GM18499 (cell line): ENCODE data around the gene FBXO34.
A peak's percentile ranks its signal among the peaks of the same experiment; 100 is the strongest.

Experiments
- ATAC-seq: cut with Tn5 transposase; IDR thresholded peaks from one replicate; pipeline ENCODE4 v1.9.1; 2021; ENCODE audit warnings: moderate number of reproducible peaks; ENCODE audit not compliant: insufficient read depth, unreplicated experiment

Gene FBXO34

DNA sequence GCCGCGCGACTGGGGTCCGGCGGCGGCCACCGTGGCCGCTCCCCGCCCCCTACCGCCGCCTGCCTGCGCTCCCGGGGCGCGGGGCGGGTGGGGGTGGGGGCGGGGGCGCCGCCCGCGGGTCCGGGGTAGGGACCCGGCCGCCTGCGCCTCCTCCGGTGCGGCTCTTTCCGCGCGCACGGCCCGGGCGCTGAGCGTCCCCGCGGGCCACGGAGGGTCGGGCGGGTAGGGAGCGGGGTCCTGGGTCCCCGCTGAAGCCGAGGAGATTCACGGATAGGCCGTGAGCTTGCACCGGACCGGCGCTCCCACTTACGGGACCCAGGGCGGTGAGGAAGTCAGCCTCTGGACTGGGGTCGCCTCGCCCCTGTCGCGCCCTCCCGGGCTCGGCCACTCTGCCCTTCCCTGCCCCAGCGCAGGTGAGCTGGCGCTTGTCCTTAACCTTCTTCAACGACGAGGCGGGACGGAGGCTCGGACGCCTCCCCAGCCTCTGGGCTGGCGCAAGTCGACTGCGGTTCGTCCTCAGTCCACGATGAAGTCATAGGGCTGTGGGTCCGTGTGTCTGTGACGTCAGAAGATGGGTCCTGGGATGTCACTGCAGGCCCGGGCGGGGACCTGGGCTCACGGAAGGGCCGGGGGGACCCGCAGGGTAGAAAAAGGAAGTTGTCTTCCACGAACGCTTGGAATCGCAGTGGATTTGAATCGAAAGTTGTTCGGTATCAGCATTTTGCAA, 514 bp downstream of the FBXO34 start:
- ATAC-seq = peak; percentile 32

DNA sequence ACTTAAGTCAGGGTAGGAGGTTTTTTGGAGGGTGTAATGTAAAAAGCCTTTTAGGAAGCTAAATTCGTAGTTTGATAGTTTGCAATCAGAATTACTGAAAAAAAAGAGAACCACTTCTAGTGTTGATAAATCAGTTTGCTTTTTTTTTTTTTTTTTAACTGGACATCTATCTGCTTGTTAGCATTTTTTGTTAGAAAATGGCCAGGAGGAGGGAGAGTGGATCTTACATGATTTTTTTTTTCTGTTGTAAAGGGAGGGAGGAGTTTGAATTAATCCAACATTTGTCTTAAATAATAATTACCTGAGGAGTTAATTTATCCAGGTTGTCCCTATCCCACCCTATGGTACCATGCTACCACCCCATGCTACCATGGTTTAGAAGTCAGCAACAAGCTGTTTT, 1.2 kb downstream of the FBXO34 start:
- no peak for ATAC-seq

DNA sequence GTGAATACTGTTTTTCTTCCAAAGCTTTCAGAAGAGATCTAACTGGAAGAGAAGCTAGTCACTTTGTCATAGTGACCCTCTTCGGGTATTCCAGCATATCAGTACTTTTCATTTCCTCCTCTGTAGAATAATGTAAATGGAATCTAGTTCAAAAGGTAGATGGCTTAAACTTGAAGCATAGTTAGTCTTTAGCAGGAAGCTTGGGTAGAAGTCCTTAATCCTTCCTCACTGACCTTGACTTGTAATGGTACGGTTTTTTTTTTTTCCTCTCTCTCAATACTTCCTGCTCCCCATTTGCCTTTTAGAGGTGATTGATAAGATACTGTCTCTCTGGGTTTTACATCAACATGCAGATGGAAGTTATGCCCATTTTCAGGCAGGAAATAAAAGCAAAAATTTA, 1.7 kb downstream of the FBXO34 start:
- ATAC-seq = no peak

DNA sequence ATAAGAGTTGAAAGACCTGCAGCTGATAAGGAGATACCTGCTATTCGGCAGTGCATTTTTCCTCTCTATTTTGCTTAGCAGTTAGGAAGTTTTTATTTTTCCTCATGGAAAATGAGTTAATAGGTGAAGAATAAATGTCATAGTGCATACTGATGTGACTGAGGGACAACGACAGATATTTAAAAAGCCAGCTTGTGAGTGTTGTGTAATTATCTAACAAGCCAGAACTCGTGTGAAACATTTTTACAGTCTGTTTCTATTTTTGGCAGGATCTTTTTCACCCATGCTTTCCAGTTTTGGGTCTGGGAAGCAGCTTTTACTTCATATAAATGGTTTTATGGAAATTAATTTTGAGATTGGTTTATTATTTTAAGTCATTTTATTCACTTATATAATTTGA, 2.9 kb downstream of the FBXO34 start:
- ATAC-seq = no peak

DNA sequence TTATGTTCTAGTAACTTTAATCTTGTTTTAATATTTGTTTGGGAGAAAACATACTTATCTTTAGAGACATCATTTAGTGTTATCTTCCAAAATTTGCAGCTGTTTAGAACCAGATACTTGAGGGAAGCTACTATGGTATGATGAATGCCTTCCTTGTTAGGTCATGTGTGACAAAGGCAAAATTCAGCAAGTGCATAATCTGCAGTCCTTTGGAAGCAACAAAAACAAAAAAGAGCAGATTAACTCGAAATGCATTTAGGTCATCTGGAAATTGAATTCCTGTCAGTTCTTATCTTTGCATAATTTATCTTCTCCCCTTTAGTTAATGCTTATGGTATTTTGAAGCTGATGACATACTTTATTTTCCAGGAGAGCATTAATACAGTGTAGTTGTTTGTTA, 3.5 kb downstream of the FBXO34 start:
- no peak for ATAC-seq

DNA sequence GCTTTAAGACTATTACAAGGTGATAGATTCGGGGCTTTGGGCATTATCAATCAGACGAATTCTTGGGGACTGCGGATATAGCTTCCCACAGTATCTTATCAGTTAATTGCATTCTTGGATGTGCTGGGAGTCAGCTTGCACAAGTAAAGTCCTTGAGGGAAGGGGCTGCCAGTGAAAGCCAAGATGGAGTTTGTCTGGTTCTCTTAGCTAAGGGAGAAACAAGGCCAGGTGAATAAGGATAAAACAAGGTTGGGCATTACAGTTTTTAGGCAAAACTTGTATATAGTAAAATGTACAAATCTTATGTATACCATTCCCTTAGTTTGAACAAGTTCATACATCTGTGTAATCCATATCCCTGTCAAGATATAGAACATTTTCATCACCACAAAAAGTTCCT, 5.5 kb downstream of the FBXO34 start:
- no peak for ATAC-seq

DNA sequence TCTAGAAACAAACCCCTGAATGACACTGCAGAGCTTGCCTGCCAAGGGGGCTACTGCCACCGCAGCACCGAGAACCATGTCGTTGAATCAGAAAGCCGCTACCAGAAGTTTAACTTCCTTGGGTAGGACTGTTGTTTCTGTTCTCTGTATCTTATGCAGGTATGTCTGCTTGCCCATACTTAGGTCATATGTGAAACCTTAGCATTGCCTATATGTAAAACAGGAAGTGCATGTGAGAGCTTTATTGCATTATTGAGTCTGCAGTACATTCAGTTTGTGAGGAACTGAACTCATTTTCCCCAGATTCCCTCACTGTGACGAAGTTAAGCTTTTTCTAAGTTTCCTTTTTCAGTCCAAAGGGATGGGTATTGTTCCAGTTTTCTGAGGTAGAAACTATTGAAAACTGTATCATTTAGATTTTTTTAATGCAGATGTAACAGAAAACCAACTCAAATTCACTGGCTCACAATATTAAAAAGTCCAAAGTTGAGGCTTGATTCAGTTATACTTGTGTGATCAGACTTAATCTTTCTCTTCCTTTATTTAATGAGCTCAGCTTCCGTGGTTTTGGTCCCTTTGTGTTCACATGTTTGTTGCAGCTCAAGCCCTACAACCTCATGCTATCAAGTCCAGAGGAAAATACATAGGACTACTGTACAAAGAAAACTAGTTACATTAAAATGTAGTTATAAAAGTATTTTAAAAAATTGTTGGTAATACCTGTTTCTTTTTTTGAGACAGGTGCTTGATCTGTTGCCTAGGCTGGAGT, 6.9 kb downstream of the FBXO34 start:
- peak; percentile 86 for ATAC-seq

DNA sequence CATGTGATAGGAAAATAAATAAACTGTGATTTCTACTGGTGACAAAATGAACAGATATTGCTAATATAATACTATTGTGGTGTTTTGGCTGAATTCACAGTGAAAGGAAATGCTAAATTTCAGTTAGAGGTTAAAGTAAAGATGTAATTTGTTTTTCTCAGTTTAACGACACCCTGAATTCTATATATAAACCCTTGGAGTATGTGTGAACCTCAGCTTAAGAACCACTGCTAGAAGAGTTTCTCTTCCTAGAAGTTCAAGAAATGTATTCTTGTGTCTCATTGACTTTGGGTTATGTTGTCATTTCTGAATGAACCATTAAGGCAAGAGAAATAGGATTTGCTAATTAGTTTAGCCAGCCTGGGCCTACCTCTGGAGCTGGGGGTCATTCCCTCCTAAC, 8.2 kb downstream of the FBXO34 start:
- ATAC-seq = no peak

DNA sequence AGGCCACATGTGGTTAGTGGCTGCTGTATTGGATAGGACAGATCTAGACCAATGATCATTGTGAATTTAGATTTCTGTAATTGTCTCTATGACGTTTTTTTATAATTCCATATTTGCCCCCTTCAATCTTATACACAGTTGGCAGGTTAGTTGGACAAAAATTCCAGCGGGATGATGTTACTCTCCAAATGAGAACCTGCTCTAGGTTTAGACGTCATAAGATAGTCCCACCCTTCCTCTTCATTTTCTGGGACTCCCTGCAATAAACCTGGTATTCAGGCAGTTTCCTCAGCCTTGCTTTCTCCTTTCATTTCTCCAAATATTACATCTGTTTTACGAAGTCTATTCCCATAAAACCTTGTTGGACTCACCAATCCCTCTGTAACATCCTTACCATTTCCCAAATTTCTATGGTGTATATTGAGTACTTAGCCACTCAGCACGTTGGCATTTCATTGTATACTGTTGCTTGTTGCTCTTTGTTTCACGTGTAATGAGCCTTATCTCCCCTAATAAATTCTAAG, 10.2 kb downstream of the FBXO34 start:
- no peak for ATAC-seq

DNA sequence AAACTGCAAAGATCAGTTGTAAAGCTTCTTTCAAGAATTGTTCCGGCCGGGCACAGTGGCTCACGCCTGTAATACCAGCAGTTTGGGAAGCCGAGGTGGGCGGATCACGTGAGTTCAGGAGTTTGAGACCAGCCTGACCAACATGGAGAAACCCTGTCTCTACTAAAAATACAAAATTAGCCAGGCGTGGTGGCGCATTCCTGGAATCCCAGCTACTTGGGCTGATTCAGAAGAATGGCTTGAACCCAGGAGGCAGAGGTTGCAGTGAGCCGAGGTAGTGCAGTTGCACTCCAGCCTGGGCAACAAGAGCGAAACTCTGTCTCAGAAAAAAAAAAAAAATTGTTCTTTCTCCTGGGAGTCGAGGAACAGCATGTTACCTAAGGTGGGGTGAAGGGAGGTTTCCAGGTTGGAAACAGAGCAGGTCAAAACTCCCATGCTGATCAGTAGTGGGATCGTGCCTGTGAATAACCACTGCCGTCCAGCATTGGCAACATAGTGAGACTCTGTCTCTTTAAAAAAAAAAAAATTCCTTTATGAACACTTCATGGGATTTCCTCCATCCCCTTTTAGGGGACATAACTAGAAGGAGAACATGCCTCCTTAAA, 13.9 kb downstream of the FBXO34 start:
- ATAC-seq = no peak

DNA sequence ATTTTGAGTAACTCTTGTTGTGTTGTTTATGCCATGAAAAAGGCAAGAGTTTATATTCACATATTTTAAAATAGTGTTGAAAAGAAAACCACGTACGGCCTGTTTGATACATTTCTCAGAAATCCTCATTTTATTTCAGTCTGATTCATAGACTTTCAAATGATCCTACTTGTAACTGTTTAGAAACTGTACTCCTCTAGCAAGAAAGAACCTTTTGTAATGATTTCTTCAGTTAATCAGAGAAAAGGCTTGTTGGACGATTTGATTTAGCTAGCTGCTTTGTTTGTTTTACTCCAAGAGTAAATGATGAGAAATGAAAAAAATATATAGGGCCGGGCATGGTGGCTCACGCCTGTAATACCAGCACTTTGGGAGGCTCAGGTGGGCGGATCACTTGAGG, 17.2 kb downstream of the FBXO34 start:
- no peak for ATAC-seq

DNA sequence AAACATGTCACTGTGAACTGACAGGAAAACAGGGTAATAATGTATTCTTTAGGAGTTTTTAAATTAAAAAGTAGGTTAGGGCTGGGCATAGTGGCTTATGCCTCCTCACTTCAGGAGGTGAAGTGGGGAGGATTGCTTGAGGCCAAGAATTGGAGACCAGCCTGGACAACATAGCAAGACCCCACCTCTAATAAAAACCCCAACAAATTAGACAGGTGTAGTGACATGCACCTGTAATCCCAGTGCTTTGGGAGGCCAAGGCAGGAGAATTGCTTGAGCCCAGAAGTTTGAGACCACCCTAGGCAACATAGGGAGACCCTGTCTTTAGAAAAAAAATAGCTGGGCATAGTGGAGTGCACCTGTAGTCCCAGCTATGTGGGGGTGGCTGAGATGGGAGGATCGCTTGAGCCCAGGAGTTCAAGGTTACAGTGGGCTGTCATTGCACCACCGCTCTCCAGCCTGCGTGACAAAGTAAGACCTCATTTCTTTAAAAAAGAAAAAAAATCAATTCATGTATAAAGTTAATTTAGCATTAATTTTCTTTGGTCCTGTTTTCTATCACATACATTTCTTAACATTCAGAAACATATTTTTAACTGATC, 20.4 kb downstream of the FBXO34 start:
- ATAC-seq = no peak

DNA sequence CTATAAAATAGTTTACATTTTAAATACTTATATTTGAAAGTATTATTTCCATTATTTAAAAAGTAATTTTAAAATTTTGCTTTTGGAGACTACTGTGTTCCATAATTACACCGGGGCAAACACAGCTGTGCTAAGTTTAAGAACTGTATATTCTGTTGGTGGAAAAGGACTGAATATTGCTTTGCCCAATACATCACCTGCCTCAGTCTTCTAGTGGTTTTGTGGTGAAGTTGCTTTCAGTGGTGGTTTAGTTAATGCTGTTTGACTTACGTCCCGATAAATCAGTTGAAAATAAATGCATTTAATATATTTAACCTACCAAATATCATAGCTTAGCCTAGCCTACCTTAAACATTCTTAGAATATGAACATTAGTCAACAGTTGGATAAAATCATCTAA, 23.4 kb downstream of the FBXO34 start:
- no peak for ATAC-seq

DNA sequence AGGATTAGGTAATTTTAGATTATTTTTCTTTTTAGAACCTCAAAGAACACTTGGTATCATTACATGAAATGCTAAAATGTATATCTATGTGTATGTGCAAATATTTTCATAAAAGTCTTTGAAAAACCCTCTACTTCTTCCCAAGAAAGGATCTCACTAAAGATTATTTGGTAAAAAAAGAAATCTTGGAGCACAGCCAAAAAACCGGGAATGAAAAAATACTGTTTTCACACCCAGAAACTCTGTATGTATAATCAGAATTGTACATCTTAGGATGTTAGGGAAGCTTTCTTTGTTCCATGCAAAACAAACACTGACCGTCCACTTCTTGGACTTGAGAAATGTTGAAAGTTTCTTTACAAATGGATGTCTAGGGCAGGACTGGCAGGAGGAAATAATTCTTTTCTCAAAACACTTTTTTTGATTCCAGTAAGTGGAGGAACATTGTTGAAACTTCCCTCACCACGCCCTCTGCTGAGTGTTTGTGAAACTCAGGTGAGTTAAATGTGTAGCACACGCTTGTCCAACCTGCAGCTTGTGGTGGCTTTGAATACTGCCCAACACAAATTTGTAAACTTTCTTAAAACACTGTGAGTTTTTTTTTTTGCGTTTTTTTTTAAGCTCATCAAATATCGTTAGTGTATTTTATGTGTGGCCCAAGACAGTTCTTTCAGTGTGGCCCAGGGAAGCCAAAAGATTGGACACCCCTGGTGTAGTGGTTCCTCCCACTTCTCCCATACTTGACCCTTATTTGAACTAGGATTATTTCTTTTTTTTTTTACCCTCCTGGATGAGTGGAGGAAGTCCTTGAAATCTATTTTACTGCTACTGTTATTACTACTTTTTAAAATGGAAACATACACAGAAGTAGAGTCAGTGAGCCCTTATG, 26.6 kb downstream of the FBXO34 start:
- ATAC-seq = no peak

DNA sequence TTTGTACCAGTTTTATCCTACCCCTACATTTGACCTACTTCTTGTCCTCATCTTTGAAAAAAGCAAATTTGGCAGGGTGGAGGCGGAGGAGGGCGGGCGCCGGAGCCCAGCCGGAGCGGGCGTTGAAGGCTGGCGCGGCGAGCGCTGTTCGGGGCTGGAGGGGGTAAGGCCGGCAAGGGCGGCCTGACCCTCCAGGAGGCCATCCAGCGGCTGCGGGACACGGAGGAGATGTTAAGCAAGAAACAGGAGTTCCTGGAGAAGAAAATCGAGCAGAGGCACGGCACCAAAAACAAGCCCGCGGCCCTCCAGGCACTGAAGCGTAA, 27.2 kb downstream of the FBXO34 start:
- ATAC-seq = no peak

DNA sequence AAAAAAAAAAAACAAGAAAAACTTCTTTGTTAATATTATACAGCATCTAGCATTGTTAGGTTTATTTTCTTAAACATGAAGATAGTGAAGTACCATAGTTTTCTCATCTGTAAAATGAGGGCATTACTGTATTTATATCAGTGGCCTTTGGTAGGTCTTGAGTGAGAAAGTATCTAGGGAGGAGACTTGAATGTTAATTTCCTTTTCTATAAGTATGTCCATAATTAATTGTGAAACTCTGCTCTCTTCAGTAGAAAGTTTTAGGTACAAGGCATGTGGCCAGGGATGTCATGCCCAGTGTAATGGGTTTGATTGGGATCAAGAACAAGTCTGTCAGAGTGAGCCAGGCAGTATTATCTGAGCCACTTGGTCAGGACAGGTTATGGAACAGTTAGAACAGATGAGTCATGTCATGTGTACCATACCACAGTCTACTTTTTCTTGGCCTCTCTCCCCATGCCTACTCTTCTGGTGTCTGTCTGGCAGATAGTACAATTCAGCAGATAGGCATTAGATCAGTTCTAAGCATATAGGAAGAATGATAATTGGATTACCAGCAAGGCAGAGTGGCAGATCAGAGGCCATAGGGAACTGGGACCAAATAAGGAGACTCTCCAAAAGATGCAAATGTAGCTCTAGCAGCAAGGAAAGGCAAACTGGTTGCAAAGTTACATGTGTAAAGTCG, 30.4 kb downstream of the FBXO34 start:
- peak; percentile 41 for ATAC-seq

DNA sequence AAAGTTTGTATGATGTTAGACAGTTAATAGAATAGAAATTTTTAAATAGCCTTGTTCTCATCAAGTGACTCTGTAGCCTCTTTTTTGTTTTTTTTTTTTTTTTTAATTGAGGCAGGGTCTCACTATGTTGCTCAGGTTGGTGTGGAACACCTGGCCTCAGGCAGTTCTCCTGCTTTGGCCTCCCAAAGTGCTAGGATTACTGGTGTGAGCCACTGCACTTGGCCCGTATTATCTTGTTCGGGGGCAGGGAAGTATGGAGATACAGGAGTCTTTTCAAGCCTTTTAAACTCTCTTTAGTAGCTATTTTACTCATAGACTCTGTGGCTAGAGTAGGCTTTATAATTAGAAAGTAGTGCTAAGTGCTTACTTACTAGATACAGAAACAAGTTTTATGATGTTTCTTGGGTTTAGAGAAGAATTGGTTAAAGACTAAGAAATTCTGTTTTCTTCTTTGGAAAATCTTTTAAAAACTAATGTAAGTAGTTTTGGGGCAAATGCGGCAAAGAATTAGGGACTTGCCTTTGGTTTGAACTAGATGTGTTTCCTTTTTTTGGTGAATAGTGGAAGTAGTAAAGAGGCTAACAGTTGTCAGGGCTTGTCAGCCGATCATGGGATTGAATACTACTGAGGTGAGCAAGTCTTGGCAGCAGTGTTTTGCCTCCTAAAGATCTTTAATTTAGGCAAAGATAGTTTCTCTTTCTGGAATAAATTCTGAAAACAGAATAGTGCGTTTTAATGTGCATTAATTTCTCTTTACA, 31.3 kb downstream of the FBXO34 start:
- no peak for ATAC-seq

DNA sequence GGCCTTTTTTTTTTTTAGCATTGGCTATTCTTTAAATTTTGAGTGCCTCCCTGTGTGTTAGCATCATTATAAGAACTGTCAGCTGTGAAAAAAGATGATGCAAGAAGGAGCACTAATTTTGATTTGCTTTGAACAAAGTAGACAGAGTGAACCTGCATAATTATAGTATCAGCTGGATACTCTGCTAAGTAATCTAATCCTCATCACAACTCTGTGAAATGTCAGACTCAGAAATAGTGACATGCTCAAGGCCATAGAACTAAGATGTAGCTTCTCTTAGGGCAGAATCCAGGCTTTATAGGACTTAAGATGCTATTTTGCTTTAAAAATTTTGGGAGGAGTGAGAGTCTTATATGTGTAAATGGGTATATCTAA, 31.9 kb downstream of the FBXO34 start:
- ATAC-seq = no peak

DNA sequence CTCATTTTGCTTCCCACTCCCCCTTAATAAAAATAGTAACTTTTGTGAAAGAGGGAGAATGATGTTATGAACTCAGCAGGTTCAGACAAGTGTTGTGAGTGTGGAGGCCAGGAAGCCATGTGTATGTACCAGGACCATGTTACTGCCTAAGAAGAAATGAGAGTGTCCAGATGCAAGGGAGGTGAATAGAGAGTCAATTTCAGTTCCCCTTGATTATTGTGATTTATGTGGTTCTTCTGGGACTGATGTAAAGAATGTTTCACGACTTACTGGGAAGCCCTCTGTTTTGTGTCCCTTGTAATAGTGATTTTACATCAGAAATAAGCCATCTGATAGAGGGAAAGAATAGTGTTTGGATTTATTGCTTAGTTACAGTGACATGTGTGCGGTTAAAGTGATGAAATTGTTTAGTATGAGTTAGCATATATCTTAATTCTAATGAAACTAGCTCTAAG, 32.5 kb downstream of the FBXO34 start:
- no peak for ATAC-seq
